ENCODE results near the gene GGNBP2. TPM values are rescaled to one million over a fixed set of nuclear protein-coding genes. Genes with fewer than 3 reads are reported as not detected.

Gene GGNBP2
- total and polyA plus RNA-seq, 2 experiments from 2014 or later: 40.1 to 51.5 TPM

- 79 to 83% methylated on average over 7 of the region's 7 CpGs for WGBS, 2 experiments (ENCODE audit: low coverage in 1 of 2, low lambda C conversion rate in 2 of 2, missing lambda C conversion rate in 2 of 2)
- H3K9ac ChIP-seq: no peak overlapping the region
- no peak overlapping the region for H2AFZ ChIP-seq
- H3K9me3 ChIP-seq (ENCODE audit: low read depth): no peaks in the 10 kb centered on the region
- no peaks in the 10 kb centered on the region for H4K20me1 ChIP-seq (ENCODE audit: insufficient read depth)
- H3K4me3 ChIP-seq: no peak overlapping the region
- peaks cover 6% of the 10 kb centered on the region; the same call in 1 of the 2 replicates for H3K36me3 ChIP-seq (ENCODE audit: low read depth)
- in situ Hi-C loops (cut with MboI): loop anchor here (25.0 kb wide), 2 partner anchors 666 to 1416 kb away; no protein-coding TSS in a partner anchor
- no peak for DNase-seq
- H3K27ac ChIP-seq: no peak overlapping the region
- no peaks in the 10 kb centered on the region for H3K27me3 ChIP-seq (replicated peaks; ENCODE audit: insufficient read depth)
- no peaks in the 10 kb centered on the region for H3K9me2 ChIP-seq (ENCODE audit: insufficient read depth)
- H3K79me2 ChIP-seq (ENCODE audit: insufficient read depth): no peaks in the 10 kb centered on the region
- no peaks in the 10 kb centered on the region for H3F3A ChIP-seq (ENCODE audit: insufficient read depth)
- TF ChIP-seq EZH2phosphoT487 (IDR thresholded peaks at IDR 0.05; ENCODE audit: insufficient read depth, low read depth) (no peak), EZH2 (IDR thresholded peaks at IDR 0.05; ENCODE audit: insufficient read depth, poor library complexity, severe bottlenecking) (no peak)
- H3K4me2 ChIP-seq (ENCODE audit: unreplicated experiment): no peak overlapping the region
- H3K4me1 ChIP-seq (ENCODE audit: insufficient read depth): no peaks in the 10 kb centered on the region
Measured at GRCh38 chr17:36503456-36504155, 41.1 kb upstream of the GGNBP2 start.

GRCh38 chr17:36504156-36504545, 40.6 kb upstream of the GGNBP2 start:
- no peak for TF ChIP-seq EZH2phosphoT487 (IDR thresholded peaks at IDR 0.05; ENCODE audit: insufficient read depth, low read depth)
- TF ChIP-seq EZH2 (IDR thresholded peaks at IDR 0.05; ENCODE audit: insufficient read depth, poor library complexity, severe bottlenecking): no peak
- Histone ChIP-seq H3K27ac (no peak overlapping the region), H3K4me2 (ENCODE audit: unreplicated experiment) (no peak overlapping the region), H3K4me1 (ENCODE audit: insufficient read depth) (no peaks in the 10 kb centered on the region), H3K9me2 (ENCODE audit: insufficient read depth) (no peaks in the 10 kb centered on the region), H3K4me3 (no peak overlapping the region), H3K9ac (no peak overlapping the region), H3K36me3 (ENCODE audit: low read depth) (peaks cover 6% of the 10 kb centered on the region; the same call in 1 of the 2 replicates), H2AFZ (no peak overlapping the region), H3K79me2 (ENCODE audit: insufficient read depth) (no peaks in the 10 kb centered on the region), H3K9me3 (ENCODE audit: low read depth) (no peaks in the 10 kb centered on the region), H3F3A (ENCODE audit: insufficient read depth) (no peaks in the 10 kb centered on the region), H4K20me1 (ENCODE audit: insufficient read depth) (no peaks in the 10 kb centered on the region), H3K27me3 (replicated peaks; ENCODE audit: insufficient read depth) (no peaks in the 10 kb centered on the region)
- in situ Hi-C loops (cut with MboI): loop anchor here (25.0 kb wide), 2 partner anchors 667 to 1417 kb away; no protein-coding TSS in a partner anchor
- 93 to 99% methylated on average over 5 of the region's 5 CpGs for WGBS, 2 experiments (ENCODE audit: low coverage in 1 of 2, low lambda C conversion rate in 2 of 2, missing lambda C conversion rate in 2 of 2)
- no peak for DNase-seq

- no peaks in the 10 kb centered on the region for H3K9me2 ChIP-seq (ENCODE audit: insufficient read depth)
- H3K27me3 ChIP-seq (replicated peaks; ENCODE audit: insufficient read depth): no peaks in the 10 kb centered on the region
Measured at GRCh38 chr17:36505171-36505570, 39.5 kb upstream of the GGNBP2 start.

GRCh38 chr17:36506249-36506826, 38.4 kb upstream of the GGNBP2 start:
- Histone ChIP-seq H3K4me3 (no peak overlapping the region), H3K27me3 (replicated peaks; ENCODE audit: insufficient read depth) (no peaks in the 10 kb centered on the region), H3K4me1 (ENCODE audit: insufficient read depth) (no peaks in the 10 kb centered on the region), H3K4me2 (ENCODE audit: unreplicated experiment) (no peak overlapping the region), H3F3A (ENCODE audit: insufficient read depth) (no peaks in the 10 kb centered on the region), H3K79me2 (ENCODE audit: insufficient read depth) (no peaks in the 10 kb centered on the region), H2AFZ (no peak overlapping the region), H3K9me2 (ENCODE audit: insufficient read depth) (no peaks in the 10 kb centered on the region), H3K9ac (no peak overlapping the region), H3K27ac (no peak overlapping the region), H3K36me3 (ENCODE audit: low read depth) (peaks cover 6% of the 10 kb centered on the region; the same call in 1 of the 2 replicates), H3K9me3 (ENCODE audit: low read depth) (no peaks in the 10 kb centered on the region), H4K20me1 (ENCODE audit: insufficient read depth) (no peaks in the 10 kb centered on the region)
- no peak for TF ChIP-seq EZH2 (IDR thresholded peaks at IDR 0.05; ENCODE audit: insufficient read depth, poor library complexity, severe bottlenecking)
- TF ChIP-seq EZH2phosphoT487 (IDR thresholded peaks at IDR 0.05; ENCODE audit: insufficient read depth, low read depth): no peak
- WGBS, 2 experiments (ENCODE audit: low coverage in 1 of 2, low lambda C conversion rate in 2 of 2, missing lambda C conversion rate in 2 of 2): 80 to 81% methylated on average over 6 of the region's 6 CpGs
- DNase-seq: no peak
- in situ Hi-C loops (cut with MboI): loop anchor here (25.0 kb wide), 2 partner anchors 669 to 1419 kb away; no protein-coding TSS in a partner anchor

More at GRCh38 chr17:36505171-36505570, 39.5 kb upstream of the GGNBP2 start:
- H3K79me2 ChIP-seq (ENCODE audit: insufficient read depth): no peaks in the 10 kb centered on the region
- no peaks in the 10 kb centered on the region for H4K20me1 ChIP-seq (ENCODE audit: insufficient read depth)
- TF ChIP-seq EZH2phosphoT487 (IDR thresholded peaks at IDR 0.05; ENCODE audit: insufficient read depth, low read depth) (no peak), EZH2 (IDR thresholded peaks at IDR 0.05; ENCODE audit: insufficient read depth, poor library complexity, severe bottlenecking) (no peak)
- H3K4me3 ChIP-seq: no peak overlapping the region
- peaks cover 6% of the 10 kb centered on the region; the same call in 1 of the 2 replicates for H3K36me3 ChIP-seq (ENCODE audit: low read depth)
- no peaks in the 10 kb centered on the region for H3K9me3 ChIP-seq (ENCODE audit: low read depth)
- in situ Hi-C loops (cut with MboI): loop anchor here (25.0 kb wide), 2 partner anchors 668 to 1418 kb away; no protein-coding TSS in a partner anchor
- H2AFZ ChIP-seq: no peak overlapping the region
- WGBS, 2 experiments (ENCODE audit: low coverage in 1 of 2, low lambda C conversion rate in 2 of 2, missing lambda C conversion rate in 2 of 2): 97 to 98% methylated on average over 8 of the region's 8 CpGs
- H3K4me1 ChIP-seq (ENCODE audit: insufficient read depth): no peaks in the 10 kb centered on the region
- H3K9ac ChIP-seq: no peak overlapping the region
- H3K4me2 ChIP-seq (ENCODE audit: unreplicated experiment): no peak overlapping the region
- H3F3A ChIP-seq (ENCODE audit: insufficient read depth): no peaks in the 10 kb centered on the region
- no peak overlapping the region for H3K27ac ChIP-seq
- DNase-seq: no peak
